GM19372 (cell line): Measurements from ENCODE around the gene MYH14.
"Not testable (repeated sequence)": the region's sequence is repeated elsewhere in the genome, so short reads cannot be mapped to it uniquely, and the experiment has no call there.

Experiments
- ATAC-seq: cut with Tn5 transposase; IDR thresholded peaks from one replicate; pipeline ENCODE4 v1.9.1; 2021; ENCODE audit warnings: mild to moderate bottlenecking, low read depth, moderate library complexity; ENCODE audit not compliant: unreplicated experiment

The MYH14 gene

GRCh38 chr19:50328873-50329145 lies 125.4 kb downstream of the MYH14 start:
- ATAC-seq: no peak

DNA sequence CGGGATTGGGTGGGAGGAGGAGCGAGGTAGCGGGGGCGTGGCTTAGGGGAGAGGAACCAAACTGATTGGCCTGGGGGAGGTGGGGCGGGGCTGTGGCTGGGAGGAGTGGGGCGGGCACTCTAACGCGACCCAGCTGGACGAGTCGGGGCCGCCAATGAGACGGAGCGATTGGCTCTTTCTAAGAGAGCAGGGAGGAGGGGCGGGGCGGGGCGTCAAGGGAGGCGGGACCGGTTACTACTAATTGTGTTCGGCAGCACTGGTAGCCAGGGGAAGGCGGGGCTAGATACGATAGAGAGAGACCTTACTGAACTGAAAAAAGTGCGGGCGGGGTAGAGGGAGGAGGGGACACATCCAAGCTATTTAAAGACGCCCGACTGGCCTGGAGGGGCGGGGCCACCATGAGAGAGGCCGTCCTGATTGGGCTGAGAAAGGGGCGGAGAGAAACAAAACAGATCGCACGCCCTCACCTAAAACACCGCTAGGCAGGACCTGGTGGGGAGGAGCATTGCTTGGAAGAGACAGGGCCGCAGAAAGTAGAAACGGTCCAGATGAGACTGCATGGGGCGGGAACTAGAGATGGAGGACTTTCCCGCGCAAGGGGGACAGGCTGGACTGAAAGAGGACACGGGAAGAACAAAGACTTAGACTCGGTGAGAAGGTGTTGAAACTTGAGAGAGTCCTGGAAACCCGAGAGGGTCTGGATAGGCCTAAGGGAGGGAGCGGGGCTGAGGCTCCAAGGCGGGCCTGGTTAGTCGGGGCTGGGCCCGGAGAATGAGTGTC lies 125.9 kb downstream of the MYH14 start, which contains the start of gene KCNC3:
Gene KCNC3 (minus strand): TSS at position 232 of the 780 bp plus-strand sequence. CDS start 295 bp downstream, outside the sequence.
- peak; percentile 55 for ATAC-seq

- not testable (repeated sequence) for ATAC-seq
These were observed 126.5 kb downstream of the MYH14 start for GRCh38 chr19:50329926-50330294.

DNA sequence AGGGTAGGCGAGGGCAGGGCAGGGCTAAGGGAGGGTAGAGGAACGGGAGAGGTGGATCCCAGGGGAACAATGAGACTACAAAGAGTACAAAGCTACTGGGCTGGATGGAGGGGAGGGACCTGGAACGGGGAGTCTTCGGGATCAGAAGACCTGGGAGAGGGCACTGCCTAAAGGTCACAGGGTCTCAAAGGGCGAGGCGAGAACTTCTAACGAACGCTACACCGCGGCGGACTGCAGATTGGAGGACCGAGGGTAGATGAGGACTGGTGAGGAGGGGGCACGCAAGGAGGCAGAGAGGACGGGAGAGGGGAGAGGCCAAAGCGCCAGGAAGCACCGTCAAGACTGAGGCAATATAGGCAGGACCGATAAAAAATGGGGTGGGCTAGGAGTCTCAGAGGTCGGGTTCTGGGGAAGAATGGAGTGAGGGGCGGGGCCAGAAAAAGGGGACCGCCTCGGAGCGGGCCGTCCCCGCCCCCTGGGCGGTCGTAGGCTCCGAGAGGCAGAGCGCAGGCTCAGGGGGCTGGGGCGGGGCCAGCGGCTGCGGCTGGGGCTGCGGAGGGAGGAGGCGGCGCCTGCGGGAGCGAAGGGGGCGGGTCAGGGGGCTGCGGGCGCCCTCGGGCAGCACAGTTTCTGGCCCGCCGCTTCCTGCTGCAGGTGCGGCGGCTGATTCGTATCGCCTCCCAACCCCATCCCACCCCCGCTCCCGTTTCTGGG lies 127.1 kb downstream of the MYH14 start:
- no peak for ATAC-seq

DNA sequence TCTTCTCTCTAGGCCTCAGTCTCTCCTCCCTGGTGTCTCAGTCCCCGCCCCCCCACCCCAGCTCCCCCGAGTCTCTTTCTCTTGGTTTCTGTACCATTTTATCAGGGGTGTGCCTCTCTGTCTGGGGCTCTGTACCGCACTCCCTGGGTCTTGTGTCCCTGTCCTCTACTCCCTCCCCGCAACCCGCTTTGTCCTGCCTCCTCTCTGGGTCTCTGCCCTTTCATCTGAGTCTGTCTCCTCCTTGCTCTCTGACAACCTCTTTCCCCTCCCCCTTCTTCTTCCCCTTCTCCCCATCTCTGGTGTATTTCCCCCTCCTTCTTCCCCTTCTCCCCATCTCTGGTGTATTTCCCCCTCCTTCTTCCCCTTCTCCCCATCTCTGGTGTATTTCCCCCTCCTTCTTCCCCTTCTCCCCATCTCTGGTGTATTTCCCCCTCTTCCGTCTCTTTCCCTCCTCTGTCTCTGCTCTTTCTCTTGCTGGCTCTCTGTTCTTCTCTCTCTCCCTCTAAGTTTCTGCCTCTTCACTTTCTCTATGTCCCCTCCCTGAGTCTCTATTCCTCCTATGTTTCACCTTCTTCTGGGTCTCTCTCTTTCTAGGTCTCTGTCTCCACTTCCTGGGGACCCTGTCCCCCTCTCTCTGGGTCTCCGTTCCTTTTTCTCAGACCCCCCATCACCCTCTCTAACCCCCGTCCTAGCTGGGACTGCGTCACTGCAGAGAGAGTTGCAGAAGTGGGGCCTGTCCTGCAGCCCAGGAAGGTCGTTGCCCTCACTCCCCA lies 128.0 kb downstream of the MYH14 start:
- ATAC-seq: no peak

GRCh38 chr19:50331994-50332243 lies 128.5 kb downstream of the MYH14 start:
- no peak for ATAC-seq

- ATAC-seq: no peak
These were observed 129.0 kb downstream of the MYH14 start for GRCh38 chr19:50332244-50333038.

- peak; percentile 36 for ATAC-seq
These were observed 129.9 kb downstream of the MYH14 start for GRCh38 chr19:50333235-50333736.

DNA sequence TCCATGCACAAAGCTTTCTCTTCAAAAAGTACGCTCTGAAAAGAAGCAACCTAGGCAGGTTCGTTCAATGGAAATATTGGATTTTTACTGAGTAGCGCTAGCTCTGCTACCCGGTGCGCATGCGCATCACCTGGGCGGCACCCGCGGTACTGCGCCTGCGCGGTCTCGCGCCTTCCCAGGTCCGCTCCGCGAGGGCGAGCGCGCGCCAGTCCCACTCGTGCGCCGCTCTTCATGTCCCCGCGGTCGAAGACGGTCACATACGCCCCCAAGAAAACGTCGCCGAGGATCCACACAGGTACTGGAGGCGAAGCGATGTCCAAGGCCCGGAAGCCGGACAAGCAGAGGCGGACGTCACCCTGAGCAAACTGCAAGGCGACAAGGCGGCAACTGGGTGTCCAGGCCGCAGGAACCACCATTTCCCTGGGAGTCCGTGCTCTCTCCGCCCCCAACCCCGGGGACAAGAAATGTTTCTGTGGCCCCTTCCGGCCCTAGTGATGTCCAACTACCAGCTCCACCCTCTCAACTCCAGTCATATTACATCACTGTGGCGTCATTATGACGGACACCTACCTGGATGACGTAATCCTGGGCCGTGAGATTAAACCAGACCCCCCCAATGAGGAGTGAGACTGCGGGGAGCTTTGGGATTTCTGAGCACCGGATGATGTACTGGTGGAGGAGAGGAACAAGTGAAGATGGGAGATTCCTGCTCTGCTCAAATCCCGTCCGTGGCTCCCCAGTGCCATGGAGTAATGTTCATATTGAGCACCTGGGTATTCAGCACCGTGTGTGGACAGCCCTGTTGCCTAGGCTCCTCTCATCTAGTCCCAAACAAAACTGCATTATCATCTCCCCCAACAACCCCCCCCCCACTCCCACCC lies 130.6 kb downstream of the MYH14 start:
- ATAC-seq: peak; percentile 13

GRCh38 chr19:50334741-50335421 lies 131.5 kb downstream of the MYH14 start:
- no peak for ATAC-seq

DNA sequence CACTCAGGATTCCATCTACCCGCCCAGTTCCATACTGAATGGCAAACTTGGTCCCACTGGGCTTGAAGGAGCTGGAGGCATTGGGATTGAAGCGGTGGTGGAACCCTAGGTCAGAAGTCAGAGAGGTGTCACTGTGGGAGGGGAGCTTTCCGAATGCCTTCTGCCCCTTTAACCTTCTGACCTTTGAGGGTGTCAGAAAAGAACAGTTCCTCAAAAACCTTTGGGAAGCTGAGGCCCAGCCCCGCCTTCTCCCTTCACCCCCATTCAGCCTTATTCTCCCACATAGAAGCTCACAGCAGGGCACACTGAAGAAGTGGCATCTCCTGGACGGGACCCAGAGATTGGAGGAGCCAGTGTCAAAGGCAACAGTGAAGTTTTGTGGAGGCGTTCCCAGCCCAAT lies 133.6 kb downstream of the MYH14 start:
- not testable (repeated sequence) for ATAC-seq

DNA sequence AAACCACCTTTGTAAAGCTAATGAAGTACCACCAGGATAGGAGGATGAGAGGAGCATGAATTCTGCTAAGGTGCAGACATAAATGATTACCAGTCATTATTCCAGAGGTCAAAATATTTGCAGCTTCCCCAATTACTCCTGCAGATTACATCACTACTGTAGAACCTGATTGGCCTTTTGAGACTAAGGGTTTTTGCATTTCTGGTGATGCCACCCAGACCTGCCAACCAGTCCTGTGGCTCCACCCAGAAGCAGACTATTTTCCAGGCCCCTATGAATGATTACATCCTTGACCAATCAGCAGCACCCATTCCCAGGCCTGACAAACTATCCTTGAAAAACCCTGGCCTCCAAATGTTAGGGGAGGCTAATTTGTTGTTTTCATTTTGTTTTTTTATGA lies 136.9 kb downstream of the MYH14 start:
- ATAC-seq: no peak

GRCh38 chr19:50341091-50341564 lies 137.7 kb downstream of the MYH14 start:
- ATAC-seq: no peak

DNA sequence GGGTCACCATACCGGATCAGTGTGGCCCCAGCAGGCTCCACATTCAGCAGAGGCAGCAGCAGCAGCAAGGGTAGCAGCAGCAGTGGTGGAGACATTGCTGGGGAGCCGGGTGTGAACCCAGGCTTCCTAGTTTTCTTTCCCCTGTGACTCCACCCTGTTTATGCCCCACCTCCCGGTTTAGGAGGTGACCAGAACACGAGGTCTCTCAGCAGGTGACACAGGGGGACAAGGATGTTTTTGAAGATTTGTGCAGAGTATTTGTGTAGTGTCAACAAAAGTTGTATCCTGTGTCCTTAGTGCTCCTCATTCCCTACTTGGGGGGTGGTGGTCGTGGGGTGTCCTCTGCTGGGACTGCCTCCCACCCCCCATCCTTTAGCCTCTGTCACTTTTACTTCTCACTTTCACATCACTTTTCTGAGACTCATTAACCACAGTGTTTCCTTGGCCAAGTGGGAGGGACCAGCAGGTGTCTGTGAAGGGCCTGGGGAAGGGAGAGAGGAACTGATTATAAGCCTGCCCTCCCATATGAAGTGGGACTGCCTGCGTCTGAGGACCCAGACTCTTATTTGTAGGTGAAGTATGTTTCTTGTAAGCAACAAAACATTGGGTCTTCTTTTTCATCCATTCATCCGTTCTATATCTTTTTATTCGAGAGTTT lies 141.4 kb downstream of the MYH14 start:
- ATAC-seq: no peak

GRCh38 chr19:50347089-50347581 lies 143.7 kb downstream of the MYH14 start:
- ATAC-seq: not testable (repeated sequence)

- ATAC-seq: no peak
These were observed 146.0 kb downstream of the MYH14 start for GRCh38 chr19:50349277-50350057.

DNA sequence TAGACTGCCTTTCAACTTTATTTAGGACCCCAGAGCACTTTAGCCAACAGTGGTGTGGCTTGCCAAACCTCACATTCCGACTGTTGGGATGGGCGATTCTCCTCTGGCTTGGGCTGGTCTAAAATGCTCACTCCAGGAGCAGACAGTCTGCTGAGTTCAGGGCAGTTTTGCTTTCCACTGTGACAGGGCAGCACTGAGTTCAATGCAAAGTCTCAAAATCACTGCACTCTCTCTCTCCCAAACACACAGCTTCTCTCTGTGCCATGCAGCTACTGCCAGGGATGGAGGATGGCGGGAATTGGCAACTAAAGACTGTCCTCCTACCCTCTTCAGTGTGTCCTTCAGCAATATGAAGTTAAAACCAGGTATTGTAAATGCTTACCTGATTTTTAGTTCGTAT lies 148.8 kb downstream of the MYH14 start:
- ATAC-seq: no peak

- not testable (repeated sequence) for ATAC-seq
These were observed 150.1 kb downstream of the MYH14 start for GRCh38 chr19:50353487-50353880.
